Measurements from ENCODE around the gene ATR. TPM values are rescaled to one million over a fixed set of nuclear protein-coding genes. Genes with fewer than 3 reads are reported as not detected.

Gene ATR
- total and polyA plus RNA-seq, 9 of the 15 experiments (the other 6 are each of a cell fraction or from before 2014, with no cell fraction given): 18.0 to 37.8 (median 23.2) TPM

GRCh38 chr3:142614059-142614626 is 35.6 kb upstream of the ATR start:
- no peaks in the 10 kb centered on the region; the same call in 2 of the 3 replicates for H3K36me3 ChIP-seq (ENCODE audit: control insufficient read depth, insufficient read depth, low read length)
- no peak overlapping the region for H3K4me2 ChIP-seq (ENCODE audit: insufficient read depth, low read length)
- in situ Hi-C loops (cut with MboI) (no loop called here), intact Hi-C loops (cut with micrococcal nuclease) (no loop called here)
- H3K9me1 ChIP-seq (ENCODE audit: control insufficient read depth, insufficient read depth, low read length): no peaks in the 10 kb centered on the region
- no peak overlapping the region for H3K9ac ChIP-seq (ENCODE audit: insufficient read depth in 1 of 2, low read depth in 2 of 2, low read length in 2 of 2)
- no peak overlapping the region for H3K4me3 ChIP-seq
- H3K27ac ChIP-seq (ENCODE audit: extremely low read depth, low read depth, low read length): no peak overlapping the region
- no peaks in the 10 kb centered on the region; the same call in 2 of the 3 replicates for H3K79me2 ChIP-seq (ENCODE audit: control insufficient read depth, insufficient read depth, low read length)
- CTCF ChIA-PET (ENCODE audit: low intra/inter-chr PET ratio): no interaction called here
- 64% methylated on average over 2 of the region's 2 CpGs for WGBS (ENCODE audit: insufficient coverage, low coverage, missing lambda C conversion rate)
- ATAC-seq (no peak), DNase-seq (ENCODE audit: extremely low read depth in 1 of 4, low spot score in 3 of 4) (no peak), FAIRE-seq (no peak)
- TF ChIP-seq BHLHE40 (IDR thresholded peaks at IDR 0.05; ENCODE audit: low read length) (no peak), KAT2B (IDR thresholded peaks at IDR 0.05; ENCODE audit: low read depth, low read length) (no peak), POLR2AphosphoS5 (IDR thresholded peaks at IDR 0.05; ENCODE audit: control insufficient read depth, insufficient read depth, low read depth, low read length) (no peak), ZBTB2 (IDR thresholded peaks at IDR 0.05) (no peak), ELF2 (CRISPR knock-in tag; IDR thresholded peaks at IDR 0.05) (no peak), CHD2 (IDR thresholded peaks at IDR 0.05; ENCODE audit: low read depth, low read length) (no peak), LCOR (CRISPR knock-in tag; IDR thresholded peaks at IDR 0.05) (no peak), BRCA1 (IDR thresholded peaks at IDR 0.05) (no peak), BRCA1 (CRISPR knock-in tag; IDR thresholded peaks at IDR 0.05) (no peak), RB1 (IDR thresholded peaks at IDR 0.05; ENCODE audit: low read depth) (no peak), KDM2B (CRISPR knock-in tag; IDR thresholded peaks at IDR 0.05) (no peak), TCF7L2 (IDR thresholded peaks at IDR 0.05; ENCODE audit: low read depth, low read length) (no peak), SREBF1 (IDR thresholded peaks at IDR 0.05; ENCODE audit: borderline replicate concordance, low read depth, low read length) (no peak), ZNF384 (IDR thresholded peaks at IDR 0.05; ENCODE audit: low read depth, low read length) (no peak), RFX7 (CRISPR knock-in tag; IDR thresholded peaks at IDR 0.05) (no peak), HNRNPLL (IDR thresholded peaks at IDR 0.05; ENCODE audit: low read depth, low read length, poor library complexity, severe bottlenecking) (no peak), PRPF4 (IDR thresholded peaks at IDR 0.05; ENCODE audit: insufficient read depth, low read depth, low read length, poor library complexity, severe bottlenecking) (no peak), THRB (CRISPR knock-in tag; conservative IDR thresholded peaks at IDR 0.05) (no peak), HCFC1 (IDR thresholded peaks at IDR 0.05; ENCODE audit: low read depth, low read length) (no peak)
- H3K4me1 ChIP-seq (replicated peaks in 1 of 2; ENCODE audit: control insufficient read depth in 2 of 2, insufficient read depth in 2 of 2, low read length in 2 of 2): peaks cover 0 to 11% of the 10 kb centered on the region in 2 experiments; a peak in 2 of 5 replicates
- peaks cover 11% of the 10 kb centered on the region; the same call in 1 of the 2 replicates for H4K20me1 ChIP-seq (replicated peaks; ENCODE audit: control insufficient read depth, insufficient read depth, low read length)
- no peaks in the 10 kb centered on the region for H3K27me3 ChIP-seq (ENCODE audit: control insufficient read depth in 2 of 2, insufficient read depth in 2 of 2, low read length in 2 of 2)
- no peaks in the 10 kb centered on the region for H3K9me3 ChIP-seq (replicated peaks; ENCODE audit: control insufficient read depth, insufficient read depth, low read depth, low read length)
- no peak overlapping the region for H2AFZ ChIP-seq (ENCODE audit: low read depth, low read length)
- no TSS peak for BruUV-seq (replicated peaks)
- POLR2A ChIA-PET: interaction anchor here (0.8 to 1.1 kb wide), 2 partner anchors 11 to 22 kb away, joined by 3 read pairs; no protein-coding TSS in a partner anchor
